Caco-2 (cell line): ENCODE results near the gene FGFR3. TPM values are rescaled to one million over a fixed set of nuclear protein-coding genes. Genes with fewer than 3 reads are reported as not detected.

Experiments used
- BruUV-seq: library from RNA; stranded (reverse); fragments of 400-500 nt; replicated peaks from 2 replicates; lab custom pipeline; 2021; lab: Mats Ljungman, UMichigan
- CTCF ChIA-PET: fragments of 300-600 bp; sonication (Branson Sonifier 250); formaldehyde crosslinking; loops from one replicate; lab custom pipeline; 2022; ENCODE audit warnings: antibody characterized with exemption; lab: Charles Lee
- POLR2A ChIA-PET: fragments of 300-600 bp; sonication (Branson Sonifier 250); formaldehyde crosslinking; loops from one replicate; lab custom pipeline; 2022; ENCODE audit warnings: antibody characterized with exemption; lab: Charles Lee
- DNase-seq, 2 experiments: peaks; one replicate each; pipeline versions ENCODE4 v3.0.0 to v3.0.0-alpha.2; 2020 to 2022
- H3K27me3 ChIP-seq: replicated peaks from 2 replicates; pipeline ENCODE4 v1.6.0; 2011; ENCODE audit warnings: low read length; ENCODE audit not compliant: control insufficient read depth, insufficient read depth
- H3K36me3 ChIP-seq: 2 replicates; pipeline ENCODE4 v1.5.1; 2011; ENCODE audit warnings: low read length; ENCODE audit not compliant: control insufficient read depth, insufficient read depth
- H3K4me1 ChIP-seq: fragments of 250-450 bp; sonication (Bioruptor Pico); 2 replicates; pipeline ENCODE4 v1.5.1; 2020; ENCODE audit warnings: mild to moderate bottlenecking
- H3K4me3 ChIP-seq: 2 replicates; pipeline ENCODE4 v1.5.1; 2011; ENCODE audit warnings: low read depth, mild to moderate bottlenecking, control low read depth, low read length
- H3K9me3 ChIP-seq: fragments of 250-450 bp; sonication (Bioruptor Pico); 2 replicates; pipeline ENCODE4 v1.5.1; 2020; ENCODE audit warnings: mild to moderate bottlenecking, moderate library complexity
- H3K27ac Mint-ChIP-seq: one replicate; pipeline ENCODE4 v1.8.0; 2022; ENCODE audit warnings: mixed read lengths; ENCODE audit not compliant: unreplicated experiment
- H3K27me3 Mint-ChIP-seq: one replicate; pipeline ENCODE4 v1.8.0; 2022; ENCODE audit warnings: mixed read lengths; ENCODE audit not compliant: insufficient read depth, unreplicated experiment
- H3K36me3 Mint-ChIP-seq: one replicate; pipeline ENCODE4 v1.8.0; 2022; ENCODE audit warnings: mild to moderate bottlenecking, mixed read lengths; ENCODE audit not compliant: insufficient read depth, unreplicated experiment
- H3K4me1 Mint-ChIP-seq: one replicate; pipeline ENCODE4 v1.8.0; 2022; ENCODE audit warnings: low read depth, mixed read lengths; ENCODE audit not compliant: unreplicated experiment
- H3K4me3 Mint-ChIP-seq: one replicate; pipeline ENCODE4 v1.8.0; 2022; ENCODE audit warnings: mild to moderate bottlenecking, moderate library complexity, mixed read lengths; ENCODE audit not compliant: unreplicated experiment
- H3K9me3 Mint-ChIP-seq: one replicate; pipeline ENCODE4 v1.8.0; 2022; ENCODE audit warnings: mixed read lengths; ENCODE audit not compliant: unreplicated experiment
- CTCF ChIP-seq, 2 experiments: fragments of 200-600 bp in 1 of 2; IDR thresholded peaks; 1 replicate in 1 of 2; 2 replicates in 1 of 2; pipeline versions ENCODE4 v1.5.1 to v1.8.0; 2011 to 2022; ENCODE audit warnings: antibody characterized with exemption in 1 of 2, control low read depth in 1 of 2, inconsistent platforms in 1 of 2, low read depth in 1 of 2, low read length in 1 of 2, mild to moderate bottlenecking in 1 of 2, moderate library complexity in 1 of 2; ENCODE audit not compliant: insufficient read depth in 1 of 2, severe bottlenecking in 1 of 2, unreplicated experiment in 1 of 2
- intact Hi-C: fragments of 100-400 bp; cut with micrococcal nuclease; formaldehyde crosslinking; loops from one replicate; pipeline ENCODE4 v1.10.0; 2022; ENCODE audit not compliant: unreplicated experiment
- total RNA-seq: library from RNA; stranded (reverse); gene quantifications from 2 replicates; pipeline ENCODE4 v1.2.3, GENCODE V29; 2022

Gene FGFR3
- total RNA-seq, 1 experiment from 2014 or later, result 132 TPM

DNA sequence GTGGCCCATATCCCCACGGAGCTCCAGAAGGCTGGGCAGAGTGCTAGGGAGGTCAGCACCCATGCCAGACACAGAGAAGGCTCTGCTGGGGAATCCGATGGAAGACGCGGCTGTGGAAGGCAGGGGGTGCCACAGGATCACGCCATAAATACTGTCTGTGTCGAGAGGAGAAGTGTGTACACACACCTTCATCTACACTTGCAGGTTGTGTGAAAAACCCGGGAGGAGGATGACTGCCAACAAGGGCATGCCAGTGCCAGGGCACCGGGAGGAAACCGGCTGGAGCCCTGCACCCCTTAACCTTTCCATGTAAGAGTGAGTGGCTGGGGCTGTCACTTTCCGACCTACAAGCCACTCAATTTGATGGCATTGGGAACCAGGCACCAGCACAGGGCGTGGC lies 31.7 kb downstream of the FGFR3 start:
- BruUV-seq, result no TSS peak
- Mint-ChIP-seq H3K4me3 (no peak overlapping the region), H3K4me1 (no peaks in the 10 kb centered on the region), H3K9me3 (peaks cover 5% of the 10 kb centered on the region), H3K36me3 (peaks cover 44% of the 10 kb centered on the region), H3K27me3 (no peaks in the 10 kb centered on the region), H3K27ac (no peak overlapping the region)
- Histone ChIP-seq H3K4me3 (no peak overlapping the region), H3K9me3 (no peaks in the 10 kb centered on the region), H3K4me1 (no peaks in the 10 kb centered on the region), H3K36me3 (peaks cover 1% of the 10 kb centered on the region; the same call in 1 of the 2 replicates), H3K27me3 (no peaks in the 10 kb centered on the region)
- no peak for TF ChIP-seq CTCF (IDR thresholded peaks at IDR 0.05; ENCODE audit: insufficient read depth in 1 of 2, low read depth in 1 of 2, low read length in 1 of 2, severe bottlenecking in 1 of 2, unreplicated experiment in 1 of 2)
- intact Hi-C loops, result no loop called here
- ChIA-PET CTCF (no interaction called here), POLR2A (no interaction called here)
- DNase-seq, result no peak

DNA sequence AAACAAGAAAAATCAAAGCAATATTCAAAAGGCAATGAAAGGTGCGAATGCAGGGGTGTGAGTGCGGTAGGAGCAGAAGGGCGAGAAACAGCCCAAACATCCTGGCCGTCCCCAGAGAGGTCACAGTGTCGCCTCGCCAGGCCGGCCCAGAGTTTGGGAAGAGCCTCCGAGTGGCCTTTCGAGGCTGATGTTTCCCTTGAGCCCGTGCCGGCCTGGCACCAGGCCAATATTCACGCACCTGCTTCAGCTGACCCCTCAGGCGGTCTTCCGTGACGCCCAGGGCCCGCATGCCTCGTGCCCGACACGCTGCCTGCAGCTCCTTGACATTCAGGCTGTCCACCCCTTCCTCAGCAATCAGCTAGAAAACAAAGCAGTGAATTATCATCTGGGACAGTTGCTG lies 32.2 kb downstream of the FGFR3 start:
- Histone ChIP-seq H3K36me3 (peaks cover 1% of the 10 kb centered on the region; the same call in 1 of the 2 replicates), H3K9me3 (no peaks in the 10 kb centered on the region), H3K4me3 (no peak overlapping the region), H3K4me1 (no peaks in the 10 kb centered on the region), H3K27me3 (no peaks in the 10 kb centered on the region)
- ChIA-PET CTCF (no interaction called here), POLR2A (no interaction called here)
- DNase-seq, result no peak
- intact Hi-C loops, result no loop called here
- H3K36me3 Mint-ChIP-seq, result peaks cover 45% of the 10 kb centered on the region
- no peaks in the 10 kb centered on the region for H3K4me1 Mint-ChIP-seq
- H3K4me3 Mint-ChIP-seq, result no peak overlapping the region
- no peaks in the 10 kb centered on the region for H3K27me3 Mint-ChIP-seq
- H3K9me3 Mint-ChIP-seq, result peaks cover 9% of the 10 kb centered on the region
- TF ChIP-seq CTCF (IDR thresholded peaks at IDR 0.05; ENCODE audit: insufficient read depth in 1 of 2, low read depth in 1 of 2, low read length in 1 of 2, severe bottlenecking in 1 of 2, unreplicated experiment in 1 of 2), result no peak
- BruUV-seq, result no TSS peak
- no peak overlapping the region for H3K27ac Mint-ChIP-seq

DNA sequence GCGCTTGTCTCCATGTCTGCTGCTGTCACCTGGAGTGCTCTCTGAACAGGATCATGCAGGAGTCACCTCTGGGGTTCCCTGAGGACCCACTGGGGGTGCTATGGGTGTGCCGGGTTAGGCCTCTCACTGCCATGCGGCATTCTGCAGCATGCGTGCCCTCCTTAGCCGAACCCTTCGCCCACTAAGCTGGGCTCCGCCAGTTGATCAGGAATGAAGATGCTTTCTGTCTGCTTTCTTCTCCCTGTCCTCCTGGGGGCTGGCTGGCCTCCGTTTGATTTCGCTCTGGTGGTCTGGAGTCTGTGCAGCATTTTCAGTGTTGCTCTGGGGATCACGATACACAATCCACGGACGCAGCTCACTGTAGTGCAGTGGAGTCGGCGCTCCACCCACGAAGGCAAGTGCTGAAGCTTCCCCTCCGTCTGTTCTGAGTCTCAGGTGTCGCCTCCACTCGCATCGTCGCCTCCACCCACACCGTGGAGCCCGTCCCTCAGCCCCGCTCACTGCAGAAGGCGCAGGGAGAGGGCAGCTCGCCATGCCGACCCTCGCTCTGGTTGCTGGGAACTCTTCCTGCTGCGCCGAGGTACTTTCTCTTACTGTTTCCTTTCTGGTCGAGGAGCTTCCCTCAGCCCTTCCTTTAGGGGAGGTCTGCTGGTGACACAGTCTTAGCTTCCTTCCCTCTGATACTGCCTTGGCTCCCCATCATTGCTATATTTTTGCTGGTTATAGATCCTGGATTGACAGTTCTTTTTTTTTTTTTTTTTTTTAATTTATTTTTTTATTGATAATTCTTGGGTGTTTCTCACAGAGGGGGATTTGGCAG lies 33.6 kb downstream of the FGFR3 start:
- Mint-ChIP-seq H3K36me3 (peaks cover 55% of the 10 kb centered on the region), H3K27ac (no peak overlapping the region), H3K4me1 (no peaks in the 10 kb centered on the region), H3K9me3 (peaks cover 9% of the 10 kb centered on the region), H3K4me3 (no peak overlapping the region), H3K27me3 (no peaks in the 10 kb centered on the region)
- TF ChIP-seq CTCF (IDR thresholded peaks at IDR 0.05; ENCODE audit: insufficient read depth in 1 of 2, low read depth in 1 of 2, low read length in 1 of 2, severe bottlenecking in 1 of 2, unreplicated experiment in 1 of 2), result no peak
- DNase-seq, result no peak
- POLR2A ChIA-PET, result no interaction called here
- CTCF ChIA-PET, result no interaction called here
- BruUV-seq, result no TSS peak
- H3K27me3 ChIP-seq, result no peaks in the 10 kb centered on the region
- no peaks in the 10 kb centered on the region; the same call in 1 of the 2 replicates for H3K36me3 ChIP-seq
- H3K4me1 ChIP-seq, result no peaks in the 10 kb centered on the region
- H3K4me3 ChIP-seq, result no peak overlapping the region
- intact Hi-C loops, result no loop called here
- H3K9me3 ChIP-seq, result no peaks in the 10 kb centered on the region
